Osteoblast (primary cell): ENCODE data around the gene CCDC167. TPM values are rescaled to one million over a fixed set of nuclear protein-coding genes. Genes with fewer than 3 reads are reported as not detected.

Experiments used
- DNase-seq: peaks from one replicate; pipeline ENCODE4 v3.0.0; 2011; ENCODE audit warnings: low spot score, mixed read lengths; ENCODE audit not compliant: insufficient read length; ENCODE audit errors: missing footprints
- H2AFZ ChIP-seq: 2 replicates; pipeline ENCODE4 v1.6.0; 2011; ENCODE audit warnings: mild to moderate bottlenecking, low read length
- H3K27ac ChIP-seq: 2 replicates; pipeline ENCODE4 v1.5.1; 2011; ENCODE audit warnings: mild to moderate bottlenecking, low read depth, low read length, moderate library complexity
- H3K27me3 ChIP-seq: 2 replicates; pipeline ENCODE4 v1.6.0; 2012; ENCODE audit warnings: mild to moderate bottlenecking, control low read depth, inconsistent platforms, low read length, moderate library complexity; ENCODE audit not compliant: insufficient read depth
- H3K36me3 ChIP-seq: 2 replicates; pipeline ENCODE4 v1.5.1; 2011; ENCODE audit warnings: mild to moderate bottlenecking, low read length, control low read depth, moderate library complexity; ENCODE audit not compliant: insufficient read depth
- H3K4me1 ChIP-seq: 2 replicates; pipeline ENCODE4 v1.5.1; 2011; ENCODE audit warnings: mild to moderate bottlenecking, low read length, control low read depth, moderate library complexity; ENCODE audit not compliant: insufficient read depth
- H3K4me2 ChIP-seq: 2 replicates; pipeline ENCODE4 v1.6.0; 2011; ENCODE audit warnings: mild to moderate bottlenecking, low read length; ENCODE audit not compliant: insufficient read depth
- H3K4me3 ChIP-seq: fragments of 200-600 bp; sonication (generic); 3 replicates; pipeline ENCODE4 v1.5.1; 2012; ENCODE audit warnings: mild to moderate bottlenecking, low read length, inconsistent platforms; ENCODE audit not compliant: insufficient read depth
- H3K79me2 ChIP-seq: 2 replicates; pipeline ENCODE4 v1.6.0; 2012; ENCODE audit warnings: mild to moderate bottlenecking, low read length, control low read depth, inconsistent platforms; ENCODE audit not compliant: insufficient read depth
- H3K9me3 ChIP-seq: 2 replicates; pipeline ENCODE4 v1.5.1; 2011; ENCODE audit warnings: low read depth, low read length, control low read depth
- H4K20me1 ChIP-seq: 2 replicates; pipeline ENCODE4 v1.6.0; 2012; ENCODE audit warnings: mild to moderate bottlenecking, low read length, control low read depth; ENCODE audit not compliant: insufficient read depth
- CTCF ChIP-seq: IDR thresholded peaks from 2 replicates; pipeline ENCODE4 v1.5.1; 2011; ENCODE audit warnings: mild to moderate bottlenecking, low read depth, low read length, moderate library complexity; ENCODE audit errors: extremely low read depth
- total RNA-seq: library from RNA; depleted of rRNA; stranded (reverse); fragments of >200 nt; gene quantifications from 2 replicates; pipeline ENCODE4 v1.2.3, GENCODE V29; 2012

CCDC167 gene
- total RNA-seq, 1 donor: 14.8 TPM

GRCh38 chr6:37534893-37535292, 35.2 kb upstream of the CCDC167 start:
- no peak for TF ChIP-seq CTCF
- Histone ChIP-seq H3K27me3 (peaks cover 65% of the 10 kb centered on the region), H3K79me2 (no peaks in the 10 kb centered on the region), H3K4me1 (peaks cover 11% of the 10 kb centered on the region), H3K4me2 (no peak overlapping the region), H3K27ac (no peak overlapping the region), H3K4me3 (no peak overlapping the region), H2AFZ (no peak overlapping the region), H4K20me1 (no peaks in the 10 kb centered on the region), H3K36me3 (no peaks in the 10 kb centered on the region), H3K9me3 (no peaks in the 10 kb centered on the region)
- no peak for DNase-seq

- Histone ChIP-seq H3K79me2 (no peaks in the 10 kb centered on the region), H4K20me1 (no peaks in the 10 kb centered on the region), H3K4me1 (peaks cover 11% of the 10 kb centered on the region), H3K27me3 (peaks cover 70% of the 10 kb centered on the region), H2AFZ (no peak overlapping the region), H3K4me2 (no peak overlapping the region), H3K4me3 (no peak overlapping the region), H3K27ac (no peak overlapping the region), H3K36me3 (no peaks in the 10 kb centered on the region), H3K9me3 (no peaks in the 10 kb centered on the region)
- TF ChIP-seq CTCF: no peak
- DNase-seq: no peak
Measured at GRCh38 chr6:37532122-37532521, 32.4 kb upstream of the CCDC167 start.

GRCh38 chr6:37531437-37532036, 31.8 kb upstream of the CCDC167 start:
- H3K4me2 ChIP-seq: no peak overlapping the region
- H3K4me3 ChIP-seq: no peak overlapping the region
- no peak overlapping the region for H2AFZ ChIP-seq
- peaks cover 11% of the 10 kb centered on the region for H3K4me1 ChIP-seq
- no peaks in the 10 kb centered on the region for H3K9me3 ChIP-seq
- no peak for TF ChIP-seq CTCF
- H3K79me2 ChIP-seq: no peaks in the 10 kb centered on the region
- peaks cover 70% of the 10 kb centered on the region for H3K27me3 ChIP-seq
- no peak overlapping the region for H3K27ac ChIP-seq
- no peaks in the 10 kb centered on the region for H4K20me1 ChIP-seq
- peak; percentile 51 for DNase-seq
- H3K36me3 ChIP-seq: no peaks in the 10 kb centered on the region

GRCh38 chr6:37531026-37531425, 31.3 kb upstream of the CCDC167 start:
- Histone ChIP-seq H3K36me3 (no peaks in the 10 kb centered on the region), H3K4me2 (no peak overlapping the region), H3K4me1 (peaks cover 11% of the 10 kb centered on the region), H3K9me3 (no peaks in the 10 kb centered on the region), H3K79me2 (no peaks in the 10 kb centered on the region), H3K27ac (no peak overlapping the region), H2AFZ (no peak overlapping the region), H3K4me3 (no peak overlapping the region), H4K20me1 (no peaks in the 10 kb centered on the region), H3K27me3 (peaks cover 66% of the 10 kb centered on the region)
- DNase-seq: peak; percentile 86
- TF ChIP-seq CTCF: no peak
